Measurements from ENCODE around the gene FBF1.
"Not testable (repeated sequence)": the region's sequence is repeated elsewhere in the genome, so short reads cannot be mapped to it uniquely, and the experiment has no call there.

FBF1 gene, protein sequence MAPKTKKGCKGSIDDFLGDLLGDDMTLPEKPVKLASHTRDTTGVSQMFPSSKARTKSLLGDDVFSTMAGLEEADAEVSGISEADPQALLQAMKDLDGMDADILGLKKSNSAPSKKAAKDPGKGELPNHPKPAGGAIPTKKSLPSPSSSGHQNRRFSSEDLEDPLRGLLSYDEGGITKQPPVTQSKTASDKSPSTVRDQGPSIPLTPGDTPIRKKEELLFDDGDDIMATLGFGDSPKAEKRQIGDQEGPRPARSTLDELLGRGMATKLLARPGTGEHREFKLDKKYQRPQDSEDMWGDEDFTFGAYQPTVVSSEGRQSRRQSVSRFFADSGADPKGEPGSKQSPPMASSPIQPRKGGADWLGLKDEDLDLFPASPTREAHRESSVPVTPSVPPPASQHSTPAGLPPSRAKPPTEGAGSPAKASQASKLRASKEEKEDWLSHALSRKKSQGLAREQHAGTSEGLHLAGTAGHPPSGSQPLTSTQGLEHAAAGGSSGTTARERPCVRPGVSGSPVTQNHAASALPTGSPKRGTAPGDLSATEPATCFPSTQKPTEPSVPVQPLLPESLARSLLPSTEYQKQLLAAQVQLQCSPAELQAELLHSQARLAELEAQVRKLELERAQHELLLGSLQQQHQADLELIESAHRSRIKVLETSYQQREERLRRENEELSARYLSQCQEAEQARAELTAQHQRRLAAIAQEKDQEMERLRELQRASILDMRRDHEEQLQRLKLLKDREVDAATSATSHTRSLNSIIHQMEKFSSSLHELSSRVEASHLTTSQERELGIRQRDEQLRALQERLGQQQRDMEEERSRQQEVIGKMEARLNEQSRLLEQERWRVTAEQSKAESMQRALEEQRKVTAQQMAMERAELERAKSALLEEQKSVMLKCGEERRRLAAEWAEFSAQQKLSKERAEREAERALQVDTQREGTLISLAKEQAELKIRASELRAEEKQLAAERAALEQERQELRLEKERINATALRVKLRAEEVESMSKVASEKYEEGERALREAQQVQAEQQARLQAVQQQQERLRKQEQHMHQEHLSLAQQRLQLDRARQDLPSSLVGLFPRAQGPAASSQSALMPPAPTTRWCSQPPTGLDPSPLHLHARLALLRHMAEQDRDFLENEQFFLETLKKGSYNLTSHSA

DNA sequence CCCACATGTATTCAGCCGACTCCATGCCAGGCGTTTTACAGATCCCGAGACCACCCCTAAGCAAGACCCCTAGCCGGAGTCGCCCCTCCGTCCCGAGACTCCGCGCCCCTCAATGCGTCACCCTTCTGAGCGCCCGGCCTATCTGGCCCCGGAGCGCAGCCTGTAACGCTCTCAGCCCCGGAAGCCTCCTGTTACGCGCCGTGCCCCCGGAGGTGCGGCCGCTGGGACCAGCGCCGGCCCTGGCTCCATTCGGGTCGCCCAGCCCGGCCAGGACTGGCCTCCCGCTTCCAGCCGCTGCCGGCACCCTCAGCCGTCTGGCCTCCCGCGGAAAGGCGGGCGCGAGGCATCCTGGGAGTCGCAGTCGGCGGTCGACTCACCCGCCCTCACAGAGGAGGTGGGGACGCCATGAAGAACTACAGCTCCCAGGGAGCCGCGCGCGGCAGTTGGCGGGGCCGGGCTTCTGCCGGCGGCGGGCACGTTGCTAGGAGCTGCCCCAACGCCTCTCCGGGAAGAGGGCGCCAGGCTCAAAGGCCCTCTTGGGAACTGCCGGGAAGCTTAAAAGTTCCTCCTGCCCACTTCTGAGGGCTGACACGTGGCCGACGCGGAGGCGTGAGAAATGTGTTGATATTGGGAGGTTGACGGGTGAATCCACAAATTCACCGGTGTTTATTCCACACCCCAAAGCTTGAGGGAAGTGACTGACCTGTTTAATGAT lies at the start of gene FBF1:
TSS of gene FBF1 (minus strand) at position 316 of the 715 bp plus-strand sequence. CDS start 2,893 bp downstream, outside the sequence.
- DNase-seq (ENCODE audit: low read depth in 2 of 2, low spot score in 1 of 2): peak; percentile 68 to 81

- no peak for DNase-seq (ENCODE audit: low read depth in 2 of 2, low spot score in 1 of 2)
Measured at GRCh38 chr17:75987041-75987440, 46.2 kb upstream of the FBF1 start.

DNA sequence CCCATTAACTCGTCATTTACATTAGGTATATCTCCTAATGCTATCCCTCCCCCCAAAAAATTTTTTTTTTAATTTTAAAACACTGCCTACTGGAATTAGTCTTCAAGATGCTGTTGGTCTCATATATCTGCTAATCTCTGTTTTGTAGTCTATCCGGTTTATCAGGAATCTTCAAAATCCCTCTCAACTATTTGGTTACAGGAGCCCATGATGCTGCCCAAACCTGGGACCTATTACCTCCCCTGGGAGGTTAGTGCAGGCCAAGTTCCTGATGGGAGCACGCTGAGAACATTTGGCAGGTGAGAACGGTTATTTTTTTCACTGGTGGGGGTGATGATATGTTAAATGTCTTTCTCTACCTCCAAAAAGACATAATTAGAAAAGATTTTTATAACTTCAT lies 45.1 kb upstream of the FBF1 start:
- no peak for DNase-seq (ENCODE audit: low read depth in 2 of 2, low spot score in 1 of 2)

GRCh38 chr17:75983501-75984181 lies 42.8 kb upstream of the FBF1 start:
- DNase-seq (ENCODE audit: low read depth in 2 of 2, low spot score in 1 of 2): no peak

DNA sequence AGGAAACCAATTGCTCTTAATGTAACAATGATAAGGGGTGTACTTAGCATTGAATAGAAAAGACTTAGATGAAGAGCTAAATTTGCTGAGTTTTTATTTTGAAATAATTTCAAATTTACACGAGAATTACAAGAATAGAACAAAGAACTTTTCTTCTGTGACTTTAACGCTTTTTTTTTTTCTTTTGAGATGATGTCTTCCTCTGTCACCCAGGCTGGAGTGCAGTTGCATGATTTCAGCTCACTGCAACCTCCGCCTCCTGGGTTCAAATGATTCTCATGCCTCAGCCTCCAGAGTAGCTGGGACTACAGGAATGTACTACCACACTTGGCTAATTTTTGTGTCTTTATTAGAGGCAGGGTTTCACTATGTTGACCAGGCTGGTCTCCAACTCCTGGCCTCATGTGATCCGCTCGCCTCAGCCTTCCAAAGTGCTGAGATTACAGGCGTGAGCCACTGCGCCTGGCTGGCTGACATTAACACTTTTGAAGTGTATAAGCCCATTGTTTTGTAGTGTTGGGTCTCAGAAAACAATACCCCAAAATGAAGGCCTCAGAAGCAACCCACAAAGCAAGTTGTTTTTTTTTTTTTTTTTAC lies 40.3 kb upstream of the FBF1 start:
- no peak for DNase-seq (ENCODE audit: low read depth in 2 of 2, low spot score in 1 of 2)

DNA sequence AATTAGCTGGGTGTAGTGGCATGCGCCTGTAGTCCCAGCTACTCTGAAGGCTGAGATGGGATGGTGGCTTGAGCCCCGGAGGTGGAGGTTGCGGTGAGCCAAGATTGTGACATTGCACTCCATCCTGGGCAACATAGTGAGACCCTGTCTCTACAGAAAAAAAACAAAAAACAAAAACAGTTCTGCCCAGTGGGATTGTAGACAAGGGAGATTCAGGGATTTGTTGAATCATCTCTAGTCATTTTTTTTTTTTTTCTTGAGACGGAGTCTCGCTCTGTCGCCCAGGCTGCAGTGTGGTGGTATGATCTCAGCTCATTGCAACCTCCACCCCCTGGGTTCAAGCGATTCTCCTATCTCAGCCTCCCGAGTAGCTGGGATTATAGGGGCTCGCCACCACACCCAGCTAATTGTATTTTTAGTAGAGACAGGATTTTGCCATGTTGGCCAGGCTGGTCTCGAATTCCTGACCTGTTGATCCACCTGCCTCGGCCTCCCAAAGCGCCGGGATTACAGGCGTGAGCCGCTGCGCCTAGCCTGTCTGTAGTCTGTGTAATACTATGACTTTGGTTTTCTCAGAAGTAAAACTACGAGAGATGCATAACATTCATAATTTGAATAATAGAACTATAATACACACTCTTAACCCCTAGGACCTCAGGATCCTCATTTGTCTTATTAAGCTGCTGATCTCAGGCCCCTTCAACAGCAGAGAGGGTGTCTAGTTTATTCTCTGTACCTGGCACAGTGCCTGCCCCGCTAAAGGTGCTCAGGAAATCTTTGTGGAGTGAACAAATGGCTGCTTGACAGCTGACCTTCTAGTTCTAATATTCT lies 39.6 kb upstream of the FBF1 start:
- no peak for DNase-seq (ENCODE audit: low read depth in 2 of 2, low spot score in 1 of 2)

DNA sequence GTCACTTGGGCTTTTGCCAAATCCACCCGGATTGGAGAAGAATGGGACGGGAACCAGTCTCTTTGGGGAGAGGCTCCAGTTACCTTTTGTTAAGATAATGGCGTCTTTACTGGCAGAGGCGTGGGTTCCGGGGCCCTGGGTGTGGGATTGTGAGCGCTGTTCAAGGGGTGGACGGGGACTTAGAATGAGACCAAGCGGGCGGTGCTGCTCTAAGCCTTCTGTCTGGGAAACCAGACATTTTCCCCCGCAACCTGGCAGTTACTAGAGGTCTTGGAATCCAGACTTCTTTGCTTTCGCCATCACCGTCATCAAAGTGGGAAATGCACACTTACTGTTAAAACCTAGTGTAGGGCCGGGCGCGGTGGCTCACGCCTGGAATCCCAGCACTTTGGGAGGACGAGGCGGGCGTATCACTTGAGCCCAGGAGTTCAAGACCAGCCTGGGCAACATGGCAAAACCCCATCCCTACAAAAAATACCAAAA lies 38.9 kb upstream of the FBF1 start:
- DNase-seq (ENCODE audit: low read depth in 2 of 2, low spot score in 1 of 2): no peak

DNA sequence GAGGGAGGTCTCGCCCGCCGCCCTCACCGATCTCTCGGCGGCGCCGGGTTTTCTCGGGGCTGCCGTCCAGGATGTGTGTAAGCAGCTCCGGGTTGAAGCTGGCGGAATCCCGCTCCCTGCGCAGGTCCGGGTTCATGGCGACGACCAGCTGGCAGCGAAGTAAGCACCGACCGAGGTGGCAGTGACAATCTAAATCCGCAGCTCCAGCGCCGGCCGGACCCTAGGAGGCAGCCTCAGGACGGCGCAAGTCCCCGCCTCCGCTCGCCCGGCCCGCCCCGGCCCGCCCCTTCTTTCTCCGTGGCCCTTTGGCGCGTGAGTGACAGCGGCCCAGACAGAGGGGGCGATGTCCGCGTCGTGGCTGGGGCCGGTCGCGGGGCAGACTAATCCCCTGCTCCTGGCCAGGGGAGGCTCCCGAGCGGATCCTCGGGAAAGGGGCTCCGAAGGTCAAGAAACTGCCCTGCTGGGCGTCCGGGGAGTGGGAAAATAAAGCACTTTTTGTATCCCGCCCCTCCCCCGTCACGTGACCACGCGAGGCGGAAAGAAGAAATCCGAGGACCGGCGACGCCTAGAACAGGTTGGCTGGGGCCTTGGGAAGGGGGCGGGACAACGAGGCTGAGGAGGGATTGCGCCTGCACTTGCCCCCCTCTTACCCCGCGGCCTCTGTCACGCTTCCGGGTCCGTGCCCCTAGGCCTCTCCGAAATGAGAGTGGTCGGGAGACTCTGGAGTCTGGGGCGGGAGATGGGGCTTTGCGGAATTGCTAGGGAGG lies 38.3 kb upstream of the FBF1 start, which contains the start of the genes ACOX1 and TEN1:
TSS of gene ACOX1 (minus strand) at position 229 of the 767 bp plus-strand sequence. CDS start at position 136, 93 bp downstream.
TSS of gene TEN1 (plus strand) at position 303 of the 767 bp plus-strand sequence. CDS start 6,953 bp downstream, outside the sequence.
- DNase-seq (ENCODE audit: low read depth in 2 of 2, low spot score in 1 of 2): peak; percentile 92 to 94

- DNase-seq (ENCODE audit: low read depth in 2 of 2, low spot score in 1 of 2): no peak
Measured at GRCh38 chr17:75976175-75976848, 35.5 kb upstream of the FBF1 start.

DNA sequence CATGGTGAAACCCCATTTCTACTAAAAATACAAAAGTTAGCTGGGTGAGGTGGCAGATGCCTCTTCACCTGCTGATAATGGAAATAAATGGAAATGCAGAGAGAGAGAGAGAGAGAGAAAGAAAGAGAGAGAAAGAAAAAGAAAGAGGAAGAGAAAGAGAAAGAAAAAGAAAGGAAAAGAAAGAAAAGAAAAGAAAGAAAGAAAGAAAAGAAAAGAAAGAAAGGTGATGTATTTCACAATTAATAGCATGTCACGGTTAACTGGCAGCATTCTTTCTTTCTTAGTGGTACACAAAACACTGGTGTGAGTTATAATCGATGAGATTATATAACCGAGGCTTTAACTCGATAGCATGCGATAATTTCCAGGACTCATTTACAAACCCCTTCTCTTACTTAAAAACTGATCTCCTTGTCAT lies 34.9 kb upstream of the FBF1 start:
- DNase-seq (ENCODE audit: low read depth in 2 of 2, low spot score in 1 of 2): no peak

- DNase-seq (ENCODE audit: low read depth in 2 of 2, low spot score in 1 of 2): not testable (repeated sequence)
Measured at GRCh38 chr17:75975187-75975586, 34.3 kb upstream of the FBF1 start.

GRCh38 chr17:75970626-75971025 lies 29.8 kb upstream of the FBF1 start:
- DNase-seq (ENCODE audit: low read depth in 2 of 2, low spot score in 1 of 2): no peak

GRCh38 chr17:75970011-75970523 lies 29.2 kb upstream of the FBF1 start:
- no peak for DNase-seq (ENCODE audit: low read depth in 2 of 2, low spot score in 1 of 2)

GRCh38 chr17:75969044-75969443 lies 28.2 kb upstream of the FBF1 start:
- not testable (repeated sequence) for DNase-seq (ENCODE audit: low read depth in 2 of 2, low spot score in 1 of 2)

DNA sequence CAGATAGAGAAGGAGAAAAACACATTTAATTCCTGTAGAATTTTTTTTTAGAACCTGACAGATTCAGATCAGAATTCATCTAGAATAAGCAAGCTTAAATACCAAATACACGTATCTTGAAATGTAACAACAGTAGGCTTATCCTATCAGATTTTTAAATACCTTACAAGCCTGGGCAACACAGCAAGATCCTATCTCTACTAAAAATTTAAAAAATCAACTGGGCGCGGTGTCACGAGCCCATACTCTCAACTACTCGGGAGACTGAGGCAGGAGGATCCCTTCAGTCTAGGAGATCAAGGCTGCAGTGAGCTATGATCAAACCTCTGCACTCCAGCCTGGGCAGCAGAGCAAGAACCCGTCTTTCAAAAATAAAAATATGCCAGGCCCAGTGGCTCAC lies 24.6 kb upstream of the FBF1 start:
- DNase-seq (ENCODE audit: low read depth in 2 of 2, low spot score in 1 of 2): no peak

GRCh38 chr17:75959839-75960511 lies 19.1 kb upstream of the FBF1 start:
- no peak for DNase-seq (ENCODE audit: low read depth in 2 of 2, low spot score in 1 of 2)

Data from stimulated activated CD8-positive, alpha-beta memory T cell treated with anti-CD3 and anti-CD28 coated beads, Interleukin-4, amount 100 ng/mL, for 1 hour (primary cell).